Bronchial epithelial cell (primary cell): ENCODE measurements around the gene HLA-DQB1. TPM values are rescaled to one million over a fixed set of nuclear protein-coding genes. Genes with fewer than 3 reads are reported as not detected.
"Not testable (repeated sequence)": the region's sequence is repeated elsewhere in the genome, so short reads cannot be mapped to it uniquely, and the experiment has no call there.

Experiments used
- DNase-seq: peaks from one replicate; pipeline ENCODE4 v3.0.0-alpha.2; 2010; ENCODE audit warnings: low read depth
- FAIRE-seq: peaks from 2 replicates; lab custom pipeline; 2011; peaks lifted over from hg19 to GRCh38; lab: Jason Lieb, UNC
- H3K27me3 ChIP-seq: 2 replicates; pipeline ENCODE4 v1.5.1; 2011; ENCODE audit warnings: low read length; ENCODE audit not compliant: control insufficient read depth, insufficient read depth
- H3K36me3 ChIP-seq: 2 replicates; pipeline ENCODE4 v1.5.1; 2011; ENCODE audit warnings: low read length; ENCODE audit not compliant: control insufficient read depth, insufficient read depth
- H3K4me3 ChIP-seq: 2 replicates; pipeline ENCODE4 v1.5.1; 2011; ENCODE audit warnings: mild to moderate bottlenecking, low read depth, low read length, control low read depth
- total RNA-seq: library from RNA; depleted of rRNA; stranded (reverse); fragments of >200 nt; gene quantifications from 2 replicates; pipeline ENCODE4 v1.2.1, GENCODE V29; 2014
- TF ChIP-seq, protein P1 (sequence below): IDR thresholded peaks from 2 replicates; pipeline ENCODE4 v1.5.1; 2011; ENCODE audit warnings: mild to moderate bottlenecking, moderate library complexity, low read length, control low read depth, inconsistent platforms; ENCODE audit not compliant: insufficient read depth, severe bottlenecking

The HLA-DQB1 gene
- total RNA-seq, 1 donor from 2014 or later, result not detected

- Histone ChIP-seq H3K36me3 (no peaks in the 10 kb centered on the region), H3K4me3 (no peak overlapping the region), H3K27me3 (no peaks in the 10 kb centered on the region)
- TF ChIP-seq, protein P1, sequence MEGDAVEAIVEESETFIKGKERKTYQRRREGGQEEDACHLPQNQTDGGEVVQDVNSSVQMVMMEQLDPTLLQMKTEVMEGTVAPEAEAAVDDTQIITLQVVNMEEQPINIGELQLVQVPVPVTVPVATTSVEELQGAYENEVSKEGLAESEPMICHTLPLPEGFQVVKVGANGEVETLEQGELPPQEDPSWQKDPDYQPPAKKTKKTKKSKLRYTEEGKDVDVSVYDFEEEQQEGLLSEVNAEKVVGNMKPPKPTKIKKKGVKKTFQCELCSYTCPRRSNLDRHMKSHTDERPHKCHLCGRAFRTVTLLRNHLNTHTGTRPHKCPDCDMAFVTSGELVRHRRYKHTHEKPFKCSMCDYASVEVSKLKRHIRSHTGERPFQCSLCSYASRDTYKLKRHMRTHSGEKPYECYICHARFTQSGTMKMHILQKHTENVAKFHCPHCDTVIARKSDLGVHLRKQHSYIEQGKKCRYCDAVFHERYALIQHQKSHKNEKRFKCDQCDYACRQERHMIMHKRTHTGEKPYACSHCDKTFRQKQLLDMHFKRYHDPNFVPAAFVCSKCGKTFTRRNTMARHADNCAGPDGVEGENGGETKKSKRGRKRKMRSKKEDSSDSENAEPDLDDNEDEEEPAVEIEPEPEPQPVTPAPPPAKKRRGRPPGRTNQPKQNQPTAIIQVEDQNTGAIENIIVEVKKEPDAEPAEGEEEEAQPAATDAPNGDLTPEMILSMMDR, result no peak
- FAIRE-seq, result no peak
- no peak for DNase-seq
These were observed 22.6 kb downstream of the HLA-DQB1 start for GRCh38 chr6:32643904-32644303.

GRCh38 chr6:32642720-32643106 is 23.7 kb downstream of the HLA-DQB1 start:
- TF ChIP-seq, protein P1, result no peak
- no peak for DNase-seq
- Histone ChIP-seq H3K27me3 (no peaks in the 10 kb centered on the region), H3K4me3 (no peak overlapping the region), H3K36me3 (no peaks in the 10 kb centered on the region)
- no peak for FAIRE-seq

GRCh38 chr6:32641785-32642719 is 24.4 kb downstream of the HLA-DQB1 start:
- H3K27me3 ChIP-seq, H3K36me3 ChIP-seq: not testable (repeated sequence)
- FAIRE-seq, result peak; percentile 83

DNA sequence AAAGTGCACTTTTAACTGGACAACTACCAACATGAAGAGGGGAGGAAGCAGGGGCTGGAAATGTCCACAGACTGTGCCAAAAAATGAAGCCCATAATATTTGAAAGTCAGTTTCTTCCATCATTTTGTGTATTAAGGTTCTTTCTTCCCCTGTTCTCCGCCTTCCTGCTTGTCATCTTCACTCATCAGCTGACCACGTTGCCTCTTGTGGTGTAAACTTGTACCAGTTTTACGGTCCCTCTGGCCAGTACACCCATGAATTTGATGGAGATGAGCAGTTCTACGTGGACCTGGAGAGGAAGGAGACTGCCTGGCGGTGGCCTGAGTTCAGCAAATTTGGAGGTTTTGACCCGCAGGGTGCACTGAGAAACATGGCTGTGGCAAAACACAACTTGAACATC is 25.3 kb downstream of the HLA-DQB1 start:
- no peak for DNase-seq
- Histone ChIP-seq H3K36me3 (no peaks in the 10 kb centered on the region), H3K4me3 (no peak overlapping the region), H3K27me3 (no peaks in the 10 kb centered on the region)
- no peak for FAIRE-seq
- TF ChIP-seq, protein P1, result no peak

More at GRCh38 chr6:32641785-32642719, 24.4 kb downstream of the HLA-DQB1 start:
- not testable (repeated sequence) for H3K4me3 ChIP-seq, DNase-seq

- TF ChIP-seq, protein P1, result no peak
- Histone ChIP-seq H3K36me3 (no peaks in the 10 kb centered on the region), H3K4me3 (no peak overlapping the region), H3K27me3 (no peaks in the 10 kb centered on the region)
- FAIRE-seq (no peak), DNase-seq (no peak)
These were observed 26.7 kb downstream of the HLA-DQB1 start for GRCh38 chr6:32639440-32640394.
